Measurements from ENCODE around the gene SMIM22.
"Not testable (repeated sequence)": the region's sequence is repeated elsewhere in the genome, so short reads cannot be mapped to it uniquely, and the experiment has no call there.

SMIM22 gene

DNA sequence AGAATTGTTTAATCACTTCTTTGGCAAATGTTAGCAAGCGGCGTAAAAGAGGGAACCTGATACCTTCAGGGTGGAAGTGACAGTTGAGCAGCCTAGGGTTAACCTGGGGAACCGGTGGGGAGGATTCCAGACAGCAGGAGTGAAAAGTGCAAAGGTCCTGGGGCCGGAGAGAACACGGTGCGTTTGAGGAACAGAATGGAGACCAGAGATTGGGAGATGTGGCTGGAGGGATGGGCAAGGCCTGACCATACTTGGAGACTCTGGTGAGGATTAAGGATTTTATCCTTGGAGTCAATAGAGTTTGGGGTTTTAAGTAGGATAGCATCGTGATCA is 25.9 kb upstream of the SMIM22 start:
- DNase-seq: no peak

DNA sequence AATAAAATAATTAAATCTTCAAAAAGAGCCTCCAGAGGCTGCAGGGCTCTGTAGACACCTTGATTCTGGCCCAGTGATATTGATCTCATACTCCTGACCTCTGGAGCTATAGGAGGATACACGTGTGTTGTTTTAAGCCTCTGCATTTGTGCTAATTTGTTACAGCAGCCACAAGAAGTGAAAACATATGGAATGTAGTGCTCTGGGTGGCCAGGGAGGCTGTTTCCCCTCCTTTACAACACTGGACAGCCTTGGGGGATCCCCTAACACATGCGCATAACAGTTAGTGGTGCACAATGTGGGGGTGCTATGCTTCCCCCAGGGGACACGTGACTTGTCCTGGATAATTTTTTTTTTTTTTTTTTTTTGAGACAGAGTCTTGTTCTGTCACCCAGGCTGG is 23.5 kb upstream of the SMIM22 start:
- no peak for DNase-seq

DNA sequence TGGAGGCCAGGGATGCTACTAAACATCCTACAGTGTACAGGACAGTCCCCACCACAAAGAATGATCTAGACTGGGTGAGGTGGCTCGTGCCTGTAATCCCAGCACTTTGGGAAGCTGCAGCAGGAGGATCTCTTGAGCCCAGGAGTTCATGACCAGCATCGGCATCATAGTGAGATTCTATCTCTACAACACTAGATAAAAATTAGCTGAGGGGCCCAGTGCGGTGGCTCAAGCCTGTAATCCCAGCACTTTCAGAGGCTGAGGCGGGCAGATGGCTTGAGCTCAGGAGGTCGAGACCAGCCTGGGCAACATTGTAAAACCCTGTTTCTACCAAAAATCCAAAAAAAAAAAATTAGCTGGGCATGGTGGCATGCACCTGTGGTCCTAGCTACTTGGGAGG is 22.8 kb upstream of the SMIM22 start:
- DNase-seq: no peak

DNA sequence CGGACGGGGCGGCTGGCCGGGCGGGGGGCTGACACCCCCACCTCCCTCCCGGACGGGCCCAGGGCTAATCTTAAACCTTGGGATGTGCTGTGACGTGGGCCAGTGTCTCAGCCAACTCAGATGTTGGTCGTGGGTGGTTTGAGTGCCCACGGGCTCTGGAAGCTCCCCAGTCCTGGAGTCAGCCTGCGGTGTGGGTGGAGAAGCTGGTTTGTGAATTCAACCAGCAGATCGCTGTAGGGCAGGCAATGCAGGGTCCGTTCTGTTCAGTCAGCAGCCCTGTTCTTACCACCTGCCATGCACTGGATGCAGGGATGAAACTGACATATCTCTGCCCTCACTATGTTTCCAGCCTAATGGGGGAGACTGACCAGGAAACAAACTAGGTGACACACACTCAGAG is 20.2 kb upstream of the SMIM22 start:
- DNase-seq: no peak

DNA sequence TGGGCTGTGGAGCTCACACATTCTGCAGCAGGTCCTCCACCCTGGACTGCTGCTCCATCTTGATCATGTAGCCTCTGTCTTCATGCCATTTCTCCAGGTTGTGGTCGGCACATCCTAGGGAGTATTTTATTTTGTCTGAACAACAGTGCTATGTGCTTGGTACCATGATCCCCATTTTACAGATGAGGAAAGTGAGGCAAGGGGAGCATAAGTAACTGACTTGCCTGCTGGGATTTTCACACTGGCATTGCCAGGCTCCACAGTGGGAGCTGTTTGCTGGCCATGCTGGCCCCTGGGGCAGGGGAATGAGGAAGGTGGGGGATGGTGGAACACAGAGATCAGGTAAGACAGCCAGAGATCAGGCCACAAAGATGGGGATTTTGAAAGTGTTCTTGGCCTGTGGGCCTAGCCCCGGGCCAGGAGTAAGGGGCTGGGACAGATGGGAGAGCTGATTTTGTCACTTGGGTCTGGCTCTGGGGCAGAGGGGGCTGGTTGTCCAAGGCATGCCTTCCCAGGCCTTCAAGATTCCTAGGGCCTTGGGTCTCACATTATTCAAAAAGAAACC is 18.9 kb upstream of the SMIM22 start:
- DNase-seq: no peak

DNA sequence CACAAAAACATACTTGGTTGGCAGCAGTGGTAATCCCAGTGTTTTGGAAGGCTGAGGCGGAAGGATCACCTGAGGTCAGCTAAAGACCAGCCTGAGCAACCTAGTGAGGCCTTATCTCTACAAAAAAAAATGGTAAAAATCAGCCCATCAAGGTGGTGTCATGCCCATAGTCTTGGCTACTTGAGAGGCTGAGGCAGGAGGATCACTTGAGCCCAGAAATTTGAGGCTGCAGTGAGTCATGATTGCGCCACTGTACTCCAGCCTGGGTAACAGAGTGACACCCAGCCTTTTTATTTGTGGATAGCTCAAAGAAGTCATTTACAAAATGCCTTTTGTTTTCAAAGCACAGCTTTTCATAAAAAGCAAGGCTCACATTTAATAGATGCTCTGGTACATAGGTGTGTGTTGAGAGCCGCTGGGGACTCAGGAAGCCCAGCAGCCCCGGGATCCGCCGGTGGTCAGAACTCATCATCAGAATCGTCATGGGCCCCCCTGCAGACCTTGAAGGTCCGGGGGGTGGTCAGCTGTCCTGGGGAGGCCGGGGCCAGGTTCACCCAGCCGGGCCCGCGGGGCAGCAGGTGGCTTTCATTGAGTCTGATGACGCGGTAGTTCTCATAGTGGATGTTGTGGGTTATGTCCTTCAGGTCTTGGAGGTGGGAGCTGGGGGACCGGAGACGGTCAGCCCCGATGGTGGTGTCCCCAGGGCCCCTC is 17.7 kb upstream of the SMIM22 start:
- no peak for DNase-seq

DNA sequence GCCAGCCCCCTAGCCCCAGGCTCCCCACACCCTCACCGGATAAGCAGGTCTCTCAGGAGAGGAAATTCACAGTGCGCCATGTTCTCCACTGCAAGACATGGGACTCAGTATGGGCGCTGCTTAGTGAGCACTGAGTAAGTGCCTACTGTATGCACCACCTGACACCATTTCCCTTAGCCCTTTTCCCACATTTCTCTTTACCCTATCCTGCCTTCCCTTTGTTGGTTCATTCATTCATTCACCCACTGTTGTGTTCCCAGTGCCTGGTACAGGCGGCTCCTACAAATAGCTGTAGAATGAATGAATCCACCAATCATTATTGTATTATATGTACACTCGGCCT is 17.1 kb upstream of the SMIM22 start:
- no peak for DNase-seq

DNA sequence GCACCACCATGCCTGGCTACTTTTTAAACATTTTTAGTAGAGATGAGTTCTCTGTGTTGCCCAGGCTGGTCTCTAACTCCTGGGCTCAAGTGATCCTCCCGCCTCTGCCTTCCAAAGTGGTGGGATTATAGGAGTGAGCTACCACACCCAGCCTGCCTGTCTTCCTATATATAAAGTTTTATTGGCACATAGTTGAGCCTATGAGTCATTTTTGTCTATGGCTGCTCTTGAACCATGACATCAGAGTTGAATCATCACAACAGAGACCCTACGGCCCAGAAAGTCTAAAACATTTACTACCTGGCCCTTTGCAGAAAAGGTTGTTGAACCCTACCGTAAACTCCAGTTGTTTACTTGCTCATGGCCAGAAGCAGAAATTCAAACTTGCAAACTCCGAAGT is 14.9 kb upstream of the SMIM22 start:
- DNase-seq: no peak

DNA sequence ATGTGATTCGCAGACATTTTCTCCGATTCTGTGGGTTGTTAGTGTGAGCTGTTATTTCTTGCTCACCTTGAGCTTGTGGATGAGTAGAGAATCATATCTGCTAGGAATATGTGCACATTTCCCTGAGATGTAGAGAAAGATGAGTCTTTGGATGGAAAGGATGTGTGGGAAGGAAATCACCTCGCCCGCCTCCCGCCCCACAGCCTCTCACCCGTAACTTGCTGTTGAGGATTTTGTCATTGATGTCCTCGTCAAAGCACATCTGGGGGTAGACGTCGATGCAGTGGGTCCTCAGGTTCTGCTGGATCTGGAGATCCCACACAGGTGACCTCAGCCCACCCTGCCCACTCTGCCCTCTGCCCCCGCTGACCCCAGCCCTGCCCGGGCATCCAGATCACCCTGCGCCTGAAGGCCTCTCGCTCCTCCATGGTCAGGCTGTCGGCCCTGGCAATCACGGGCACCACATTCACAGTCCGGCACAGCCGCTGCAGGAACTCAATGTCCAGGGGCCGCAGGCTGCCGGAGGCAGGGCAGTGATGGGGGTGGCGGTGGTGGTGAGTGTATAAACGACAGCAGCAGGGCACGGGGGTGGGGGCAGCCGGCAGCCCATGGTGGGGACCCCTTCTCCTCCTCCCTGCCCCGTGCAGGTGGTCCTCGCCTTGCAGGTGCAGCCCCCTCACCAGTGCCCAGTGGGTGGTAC is 11.8 kb upstream of the SMIM22 start:
- DNase-seq: no peak

DNA sequence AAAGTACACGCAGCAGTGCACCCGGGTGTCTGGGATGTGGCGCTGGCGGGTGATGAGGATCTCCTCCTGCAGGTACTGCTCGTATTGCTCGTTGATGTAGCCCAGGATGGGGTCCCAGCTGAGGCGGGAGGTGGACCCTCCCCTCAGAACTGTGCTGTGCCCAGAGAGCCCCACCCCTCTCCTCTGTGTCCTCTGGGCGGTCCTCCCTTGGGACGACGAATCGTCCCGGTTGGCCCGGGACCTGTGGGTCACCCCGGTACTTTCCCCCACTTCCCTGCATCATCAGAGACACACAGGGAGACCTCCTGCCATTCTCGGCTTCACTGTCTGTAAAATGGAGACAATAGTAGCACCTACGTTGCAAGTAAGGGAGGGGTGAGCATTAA is 11.2 kb upstream of the SMIM22 start:
- no peak for DNase-seq

DNA sequence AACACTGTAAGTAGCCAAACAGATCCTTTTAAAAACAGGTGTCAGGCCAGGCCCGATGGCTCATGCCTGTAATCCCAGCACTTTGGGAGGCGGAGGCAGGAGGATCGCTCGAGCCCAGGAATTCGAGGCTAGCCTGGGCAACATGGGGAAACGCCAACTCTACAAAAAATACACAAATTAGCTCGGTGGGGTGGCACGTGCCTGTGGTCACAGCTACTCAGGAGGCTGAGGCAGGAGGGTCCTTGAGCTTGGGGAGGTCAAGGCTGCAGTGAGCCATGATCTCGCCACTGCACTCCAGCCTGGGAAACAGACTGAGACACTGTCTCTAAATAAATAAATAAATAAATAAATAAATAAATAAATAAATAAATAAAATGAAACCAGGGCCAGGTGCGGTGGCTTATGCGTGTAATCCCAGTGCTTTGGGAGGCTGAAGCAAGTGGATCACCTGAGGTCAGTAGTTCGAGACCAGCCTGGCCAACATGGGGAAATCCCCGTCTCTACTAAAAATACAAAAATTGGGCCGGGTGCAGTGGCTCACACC is 10.7 kb upstream of the SMIM22 start:
- DNase-seq: not testable (repeated sequence)

DNA sequence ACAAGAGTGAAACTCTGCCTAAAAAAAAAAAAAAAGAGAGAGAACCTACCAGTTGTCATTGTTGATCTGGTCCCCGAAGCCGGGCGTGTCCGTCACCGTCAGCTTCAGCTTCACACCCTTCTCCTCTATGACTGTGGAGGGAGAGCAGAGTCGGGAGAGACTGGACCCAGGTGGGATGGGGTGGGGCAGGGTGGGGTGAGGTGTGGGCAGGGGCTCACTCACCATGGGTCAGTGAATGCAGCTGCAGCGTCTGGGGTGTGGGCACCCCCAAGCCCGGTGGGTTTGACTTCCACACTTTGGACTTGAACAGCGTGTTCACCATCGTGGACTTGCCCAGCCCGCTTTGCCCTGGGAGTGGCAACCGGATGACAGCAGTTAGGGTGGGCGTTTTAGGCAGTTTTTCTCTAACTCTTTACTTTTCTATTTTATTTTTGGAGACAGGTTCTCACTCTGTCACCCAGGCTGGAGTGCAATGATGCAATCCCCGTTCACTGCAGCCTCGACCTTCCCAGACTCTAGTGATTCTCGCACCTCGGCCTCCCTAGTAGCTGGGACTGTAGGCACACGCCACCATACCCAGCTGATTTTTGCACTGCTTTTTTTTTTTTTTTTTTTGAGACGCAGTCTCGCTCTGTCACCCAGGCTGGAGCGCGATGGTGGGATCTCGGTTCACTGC is 9.3 kb upstream of the SMIM22 start:
- no peak for DNase-seq

DNA sequence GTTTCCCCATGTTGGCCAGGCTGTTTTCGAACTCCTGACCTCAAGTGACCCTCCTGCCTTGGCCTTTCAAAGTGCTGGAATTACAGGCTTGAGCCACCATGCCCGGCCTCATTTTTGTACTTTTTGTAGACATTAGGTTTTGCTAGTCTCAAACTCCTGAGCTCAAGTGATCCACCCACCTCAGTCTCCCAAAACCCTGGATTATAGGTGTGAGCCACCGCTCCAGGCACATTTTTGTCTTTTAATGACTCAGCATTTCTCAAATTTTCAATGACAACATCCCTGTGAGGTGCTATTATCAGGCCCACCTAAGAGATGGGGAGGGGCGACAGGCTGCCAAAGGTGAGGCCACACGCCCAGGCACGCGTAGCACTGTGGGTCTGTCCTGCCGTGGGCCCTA is 8.1 kb upstream of the SMIM22 start:
- DNase-seq: no peak

DNA sequence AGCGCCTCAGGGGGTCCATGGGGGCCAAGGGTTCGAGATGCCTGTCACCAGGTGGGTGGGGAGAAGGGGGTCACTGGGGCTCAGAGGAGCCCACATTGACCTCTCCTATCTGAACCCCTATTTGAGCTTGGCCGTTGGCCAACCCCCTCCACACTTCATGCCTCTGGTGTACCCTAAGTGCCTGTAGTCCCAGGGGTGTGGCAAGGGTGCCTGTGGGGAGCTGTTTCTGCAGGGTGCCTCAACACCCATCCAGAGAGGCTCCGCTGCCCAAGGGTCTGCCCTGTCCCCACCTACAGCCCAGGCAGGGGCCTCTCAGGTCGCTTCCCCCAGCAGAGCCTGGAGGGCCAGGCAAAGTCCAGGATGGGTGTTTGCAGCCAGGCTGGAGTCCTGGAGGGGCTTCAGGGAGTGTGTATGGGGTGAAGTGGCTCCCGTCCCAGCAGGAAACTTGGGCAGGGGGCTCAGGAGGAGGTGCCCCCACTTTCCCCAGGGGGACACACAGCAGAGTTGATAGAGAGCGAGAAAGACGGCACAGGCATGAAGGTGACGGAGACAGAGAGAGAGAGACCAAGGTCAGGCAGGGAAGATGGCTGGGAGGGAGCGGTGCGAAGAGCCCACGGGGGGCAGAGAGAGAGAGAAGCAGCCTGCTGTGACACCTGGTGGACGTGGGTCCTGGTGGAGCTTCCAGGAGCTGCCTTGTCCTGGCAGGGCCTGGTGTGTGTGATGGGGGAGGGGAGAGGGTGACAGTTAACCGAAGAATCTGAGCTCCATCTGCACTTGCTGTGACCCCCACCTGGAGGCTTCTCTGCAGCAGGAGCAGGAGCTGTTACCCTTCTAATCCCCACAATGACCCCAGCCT is 7.3 kb upstream of the SMIM22 start, which contains the start of gene SEPTIN12:
Gene SEPTIN12 (minus strand): TSS at position 719 of the 856 bp plus-strand sequence. CDS start 700 bp downstream, at position 19.
- DNase-seq: no peak

DNA sequence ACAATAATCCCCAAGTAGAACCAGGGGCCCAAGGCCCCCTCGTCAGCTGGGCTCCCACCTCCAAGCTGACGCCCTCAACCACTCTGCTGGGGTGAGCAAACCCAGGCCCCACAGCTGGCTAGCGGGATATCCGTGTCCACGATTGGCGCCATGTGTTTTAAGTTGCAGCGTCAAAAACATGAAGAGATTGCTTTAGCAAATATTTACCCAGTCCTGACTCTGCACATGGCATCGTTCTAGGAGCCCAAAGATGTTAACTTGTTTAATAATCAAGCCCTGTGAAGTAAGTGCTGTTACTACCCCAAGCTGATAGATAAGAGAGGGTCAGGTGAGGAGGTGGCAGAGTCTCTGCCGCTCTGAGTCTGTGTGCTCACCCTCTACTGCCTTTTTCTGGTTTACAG is 6.7 kb upstream of the SMIM22 start:
- DNase-seq: no peak

DNA sequence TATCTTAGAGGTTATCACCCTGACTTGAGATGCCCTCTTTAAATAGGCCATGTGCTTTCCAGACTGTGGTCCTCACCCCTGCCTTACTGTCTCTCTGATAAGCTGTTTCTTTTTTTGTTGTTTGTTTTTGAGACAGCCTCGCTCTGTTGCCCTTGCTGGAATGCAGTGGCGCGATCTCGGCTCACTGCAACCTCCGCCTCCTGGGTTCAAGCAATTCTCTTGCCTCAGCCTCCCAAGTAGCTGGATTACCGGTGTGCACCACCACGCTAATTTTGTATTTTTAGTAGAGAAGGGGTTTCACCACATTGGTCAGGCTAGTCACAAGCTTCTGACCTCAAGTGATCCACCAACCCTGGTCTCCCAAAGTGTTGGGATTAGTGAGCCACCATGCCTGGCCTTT is 6.3 kb upstream of the SMIM22 start:
- DNase-seq: no peak

DNA sequence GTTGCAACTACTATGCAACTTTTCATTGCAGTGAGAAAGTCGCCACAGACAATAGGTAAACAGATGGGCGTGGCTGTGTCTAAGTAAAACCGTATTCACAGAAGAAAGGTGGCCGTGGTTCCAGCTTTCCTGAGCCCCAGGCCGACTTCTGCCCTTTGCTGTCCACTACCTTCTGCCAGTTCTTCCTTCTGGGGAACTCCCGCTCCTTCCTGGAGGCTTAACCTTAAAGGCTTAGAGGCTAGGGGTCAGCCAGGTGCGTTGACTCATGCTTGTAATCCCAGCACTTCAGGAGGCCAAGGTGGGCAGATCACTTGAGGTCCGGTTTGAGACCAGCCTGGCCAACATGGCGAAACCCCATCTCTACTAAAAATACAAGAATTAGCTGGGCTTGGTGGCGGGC is 4.9 kb upstream of the SMIM22 start:
- no peak for DNase-seq

DNA sequence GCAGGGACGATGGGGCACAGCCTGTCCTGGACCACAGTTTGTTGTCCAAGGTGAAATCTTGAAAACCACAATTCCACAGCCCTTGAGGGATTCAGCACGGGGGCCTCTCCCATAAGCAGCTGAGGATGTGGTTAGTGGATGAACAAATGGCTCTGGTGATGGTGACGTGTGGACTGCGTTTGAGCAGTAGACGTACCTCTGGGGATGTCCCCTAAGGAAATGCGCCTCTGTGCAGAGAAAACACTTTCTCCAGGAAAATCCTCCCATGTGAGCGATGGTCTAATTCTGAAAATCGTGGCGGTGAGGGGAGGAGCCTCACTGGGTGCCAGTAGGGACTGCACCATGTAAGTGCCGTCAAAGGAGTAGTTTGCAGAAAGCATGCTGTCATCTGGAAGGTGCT is 4.3 kb upstream of the SMIM22 start:
- no peak for DNase-seq

DNA sequence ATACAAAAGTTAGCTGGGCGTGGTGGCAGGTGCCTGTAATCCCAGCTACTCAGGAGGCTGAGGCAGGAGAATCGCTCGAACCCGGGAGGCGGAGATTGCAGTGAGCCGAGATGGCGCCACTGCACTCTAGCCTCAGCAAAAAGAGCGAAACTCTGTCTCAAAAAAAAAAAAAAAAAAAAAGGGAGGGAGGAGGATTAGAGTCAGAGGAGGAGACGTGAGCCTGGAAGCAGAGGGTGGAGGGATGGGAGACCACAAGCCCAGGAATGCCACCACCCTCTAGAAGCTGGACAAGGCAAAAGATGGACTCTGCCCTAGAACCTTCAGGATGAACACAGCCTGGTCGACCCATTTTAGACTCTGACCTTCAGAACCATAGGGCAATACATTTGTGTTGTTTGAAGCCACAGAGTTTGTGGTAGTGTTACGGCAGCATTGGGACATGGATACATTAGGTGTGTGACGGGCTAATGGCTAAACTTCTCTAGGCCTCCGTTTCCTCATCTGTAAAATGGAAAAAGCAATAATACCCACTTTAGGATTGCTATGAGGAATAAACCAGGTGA is 2.1 kb upstream of the SMIM22 start:
- DNase-seq: no peak

DNA sequence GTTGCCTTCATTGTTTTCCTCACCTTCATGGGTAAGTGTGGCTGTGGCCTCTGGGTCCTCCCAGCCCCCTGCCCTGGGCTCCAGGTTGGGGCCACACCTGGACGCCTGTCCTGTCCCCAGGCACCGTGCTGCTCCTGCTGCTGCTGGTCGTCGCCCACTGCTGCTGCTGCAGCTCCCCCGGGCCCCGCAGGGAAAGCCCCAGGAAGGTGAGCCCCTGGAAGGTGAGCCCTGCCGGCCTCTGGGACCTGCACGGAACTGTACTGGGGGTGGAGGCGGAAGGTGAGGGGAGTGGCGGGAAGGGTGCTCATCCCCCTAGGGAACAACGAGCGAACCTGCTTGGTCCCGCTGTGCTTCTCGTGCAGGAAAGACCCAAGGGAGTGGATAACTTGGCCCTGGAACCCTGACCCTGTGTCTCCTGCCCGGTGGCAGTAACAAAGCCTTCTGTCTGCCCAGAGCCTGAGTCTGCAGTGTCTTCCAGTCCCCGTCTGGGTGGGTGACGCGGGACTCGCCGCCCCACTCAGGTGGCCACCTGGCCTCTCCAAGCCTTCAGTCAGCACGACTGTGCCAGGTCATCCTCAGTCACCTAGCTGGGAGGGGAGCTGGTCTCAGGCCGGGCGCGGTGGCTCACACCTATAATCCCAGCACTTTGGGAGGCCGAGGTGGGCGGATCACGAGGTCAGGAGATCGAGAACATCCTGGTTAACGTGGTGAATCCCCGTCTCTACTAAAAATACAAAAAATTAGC is 831 bp downstream of the SMIM22 start:
- no peak for DNase-seq

DNA sequence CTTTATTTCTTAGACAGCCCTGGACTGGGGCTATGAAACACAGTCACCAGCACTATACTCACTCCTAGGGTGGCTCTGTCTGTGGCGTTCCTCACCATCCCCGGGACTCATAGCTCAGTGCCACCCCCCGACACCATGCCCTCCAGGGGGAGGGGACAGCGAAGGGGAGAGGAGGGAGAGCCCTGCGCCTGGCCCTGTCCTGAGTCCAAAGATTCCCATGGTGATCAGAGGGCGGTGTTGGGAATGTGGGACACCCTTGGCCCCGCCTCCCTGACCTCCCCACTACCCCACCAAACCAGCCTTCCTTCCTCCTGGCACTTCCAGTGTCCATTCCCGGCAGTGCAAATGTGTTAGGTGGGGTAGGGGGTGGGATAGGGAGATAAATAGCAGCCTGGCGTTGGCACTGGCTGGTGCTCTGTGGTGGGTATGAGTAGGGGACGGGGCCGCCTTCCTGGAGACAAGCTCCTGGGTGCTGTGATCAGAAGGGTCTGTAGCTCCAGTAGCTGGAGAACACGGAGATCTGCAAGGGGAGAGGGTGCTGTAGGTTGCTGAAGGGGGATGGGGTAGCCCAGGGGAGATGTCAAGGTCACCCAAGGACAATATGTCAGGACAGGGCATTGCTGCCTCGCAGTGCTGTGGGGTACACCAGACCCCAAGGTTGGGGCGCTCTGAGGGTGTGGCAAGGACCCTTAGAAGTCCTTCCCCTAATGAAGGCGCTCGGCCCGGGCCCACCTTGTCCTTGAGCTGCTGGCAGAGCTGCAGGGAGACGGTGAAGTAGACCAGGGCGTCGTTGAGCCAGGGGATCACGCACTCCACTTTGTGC is 2.0 kb downstream of the SMIM22 start:
- no peak for DNase-seq

All from NCI-H1105 (cell line).